Activated CD4-positive, alpha-beta memory T cell treated with anti-CD3 and anti-CD28 coated beads, Interleukin-2, amount 10 ng/mL, durations not matched to agents 7 days and 5 days (primary cell): Measurements from ENCODE around the gene CBX6. TPM values are rescaled to one million over a fixed set of nuclear protein-coding genes. Genes with fewer than 3 reads are reported as not detected.
A peak's percentile ranks its signal among the peaks of the same experiment; 100 is the strongest.

ENCODE experiments used
- CTCF ChIA-PET: fragments of 350-600 bp; sonication (Branson Sonifier 250); formaldehyde crosslinking; loops from one replicate; lab custom pipeline; 2021; ENCODE audit warnings: antibody characterized with exemption, inconsistent platforms; lab: Charles Lee
- POLR2A ChIA-PET: fragments of 350-600 bp; sonication (Branson Sonifier 250); formaldehyde crosslinking; loops from one replicate; lab custom pipeline; 2021; ENCODE audit warnings: antibody characterized with exemption; lab: Charles Lee
- DNase-seq: peaks from one replicate; pipeline ENCODE4 v3.0.0-alpha.2; 2020
- H3K27ac Mint-ChIP-seq: one replicate; pipeline ENCODE4 v1.8.0; 2021; ENCODE audit warnings: mild to moderate bottlenecking, mixed read lengths
- H3K27me3 Mint-ChIP-seq: one replicate; pipeline ENCODE4 v1.8.0; 2021; ENCODE audit warnings: mixed read lengths
- H3K36me3 Mint-ChIP-seq: one replicate; pipeline ENCODE4 v1.8.0; 2021; ENCODE audit warnings: low read depth, mixed read lengths
- H3K4me1 Mint-ChIP-seq: one replicate; pipeline ENCODE4 v1.8.0; 2021; ENCODE audit warnings: mixed read lengths
- H3K4me3 Mint-ChIP-seq: one replicate; pipeline ENCODE4 v1.8.0; 2021; ENCODE audit warnings: mild to moderate bottlenecking, mixed read lengths
- H3K9me3 Mint-ChIP-seq: one replicate; pipeline ENCODE4 v1.8.0; 2021; ENCODE audit warnings: mixed read lengths
- total RNA-seq, 2 experiments: library from RNA; stranded (reverse); gene quantifications; one replicate each; pipeline ENCODE4 v1.2.3, GENCODE V29; 2021

CBX6 gene
- total RNA-seq, 2 experiments from 2014 or later: 76.5 TPM

DNA sequence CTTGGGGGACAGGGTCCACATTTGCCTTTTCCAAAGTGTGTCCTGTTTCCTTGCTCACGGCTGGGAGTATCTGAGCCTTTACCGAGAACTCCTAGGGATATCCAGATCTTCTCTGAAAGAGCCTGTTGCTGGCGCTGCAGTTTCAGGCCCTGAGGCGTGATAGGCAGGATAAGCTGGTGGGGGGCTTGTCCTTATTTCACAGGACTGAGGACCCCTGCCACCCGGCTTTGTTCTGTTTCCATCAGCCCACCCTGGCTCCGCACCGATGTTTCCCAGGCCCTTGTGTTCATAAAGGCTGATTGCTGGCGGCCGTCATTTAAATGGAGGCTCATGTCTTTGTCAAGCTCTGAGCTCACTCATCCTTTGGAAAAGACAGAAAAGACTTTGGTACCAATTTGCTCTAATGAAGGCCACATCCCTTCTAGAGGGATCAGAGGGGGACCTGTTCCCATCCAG, 18.8 kb downstream of the CBX6 start:
- no peak for DNase-seq
- peaks cover 30% of the 10 kb centered on the region for H3K27me3 Mint-ChIP-seq
- no peak overlapping the region for H3K27ac Mint-ChIP-seq
- CTCF ChIA-PET: interaction anchor here (1.6 to 1.8 kb wide), 2 partner anchors 10 to 17 kb away, joined by 5 to 8 read pairs; no protein-coding TSS in a partner anchor
- POLR2A ChIA-PET: interaction anchor here (1.1 kb wide), 1 partner anchor 8 kb away, joined by 3 read pairs; no protein-coding TSS in a partner anchor
- no peaks in the 10 kb centered on the region for H3K9me3 Mint-ChIP-seq
- H3K4me3 Mint-ChIP-seq: no peak overlapping the region
- no peaks in the 10 kb centered on the region for H3K4me1 Mint-ChIP-seq
- no peaks in the 10 kb centered on the region for H3K36me3 Mint-ChIP-seq

- Mint-ChIP-seq H3K36me3 (no peaks in the 10 kb centered on the region), H3K9me3 (no peaks in the 10 kb centered on the region), H3K27ac (no peak overlapping the region), H3K27me3 (peaks cover 31% of the 10 kb centered on the region), H3K4me1 (no peaks in the 10 kb centered on the region), H3K4me3 (no peak overlapping the region)
- CTCF ChIA-PET: interaction anchor here (1.8 to 3.1 kb wide), 2 partner anchors 9 to 18 kb away, joined by 5 to 12 read pairs; no protein-coding TSS in a partner anchor
- POLR2A ChIA-PET: interaction anchor here (1.1 kb wide), 1 partner anchor 9 kb away, joined by 3 read pairs; no protein-coding TSS in a partner anchor
- no peak for DNase-seq
These were observed 19.5 kb downstream of the CBX6 start for GRCh38 chr22:38852522-38852921.

GRCh38 chr22:38850941-38851849, 20.8 kb downstream of the CBX6 start:
- H3K4me3 Mint-ChIP-seq: no peak overlapping the region
- H3K36me3 Mint-ChIP-seq: no peaks in the 10 kb centered on the region
- H3K4me1 Mint-ChIP-seq: no peaks in the 10 kb centered on the region
- ChIA-PET CTCF (interaction anchor here (3.1 kb wide), 1 partner anchor 19 kb away, joined by 12 read pairs; no protein-coding TSS in a partner anchor), POLR2A (no interaction called here)
- H3K27me3 Mint-ChIP-seq: peaks cover 36% of the 10 kb centered on the region
- H3K9me3 Mint-ChIP-seq: no peaks in the 10 kb centered on the region
- H3K27ac Mint-ChIP-seq: no peak overlapping the region
- DNase-seq: no peak

GRCh38 chr22:38850399-38850798, 21.6 kb downstream of the CBX6 start:
- Mint-ChIP-seq H3K36me3 (no peaks in the 10 kb centered on the region), H3K4me1 (no peaks in the 10 kb centered on the region), H3K27me3 (peaks cover 31% of the 10 kb centered on the region), H3K4me3 (no peak overlapping the region), H3K27ac (no peak overlapping the region), H3K9me3 (no peaks in the 10 kb centered on the region)
- ChIA-PET POLR2A (no interaction called here), CTCF (interaction anchor here (3.1 kb wide), 1 partner anchor 20 kb away, joined by 12 read pairs; no protein-coding TSS in a partner anchor)
- DNase-seq: no peak

- ChIA-PET POLR2A (no interaction called here), CTCF (interaction anchor here (3.1 kb wide), 1 partner anchor 20 kb away, joined by 12 read pairs; no protein-coding TSS in a partner anchor)
- Mint-ChIP-seq H3K27me3 (peaks cover 33% of the 10 kb centered on the region), H3K9me3 (no peaks in the 10 kb centered on the region), H3K4me1 (no peaks in the 10 kb centered on the region), H3K27ac (no peak overlapping the region), H3K4me3 (no peak overlapping the region), H3K36me3 (no peaks in the 10 kb centered on the region)
- no peak for DNase-seq
These were observed 22.2 kb downstream of the CBX6 start for GRCh38 chr22:38849811-38850210.

DNA sequence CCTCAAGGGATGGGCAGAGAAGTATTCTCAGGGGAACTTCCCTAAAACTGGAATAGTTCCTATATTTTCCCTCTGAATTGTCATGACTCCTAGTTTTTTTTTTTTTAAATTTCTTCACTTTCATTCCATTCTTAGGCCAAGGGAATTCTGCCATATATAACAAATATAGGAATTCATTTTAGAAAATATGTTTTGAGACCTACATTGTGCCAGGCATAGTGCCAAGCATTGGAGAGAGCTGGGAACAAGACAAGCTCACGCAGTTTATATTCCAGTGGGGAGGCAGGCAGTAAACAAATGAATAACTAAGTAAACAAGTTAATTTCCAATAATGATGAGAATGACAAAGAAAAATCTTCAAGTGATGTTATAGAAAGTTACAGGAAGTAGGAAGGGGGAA, 25.6 kb downstream of the CBX6 start:
- Mint-ChIP-seq H3K36me3 (no peaks in the 10 kb centered on the region), H3K27me3 (peaks cover 45% of the 10 kb centered on the region), H3K4me3 (no peak overlapping the region), H3K4me1 (peaks cover 13% of the 10 kb centered on the region), H3K27ac (no peak overlapping the region), H3K9me3 (no peaks in the 10 kb centered on the region)
- ChIA-PET POLR2A (no interaction called here), CTCF (interaction anchor here (1.0 kb wide), 1 partner anchor 23 kb away, joined by 5 read pairs; no protein-coding TSS in a partner anchor)
- DNase-seq: no peak

DNA sequence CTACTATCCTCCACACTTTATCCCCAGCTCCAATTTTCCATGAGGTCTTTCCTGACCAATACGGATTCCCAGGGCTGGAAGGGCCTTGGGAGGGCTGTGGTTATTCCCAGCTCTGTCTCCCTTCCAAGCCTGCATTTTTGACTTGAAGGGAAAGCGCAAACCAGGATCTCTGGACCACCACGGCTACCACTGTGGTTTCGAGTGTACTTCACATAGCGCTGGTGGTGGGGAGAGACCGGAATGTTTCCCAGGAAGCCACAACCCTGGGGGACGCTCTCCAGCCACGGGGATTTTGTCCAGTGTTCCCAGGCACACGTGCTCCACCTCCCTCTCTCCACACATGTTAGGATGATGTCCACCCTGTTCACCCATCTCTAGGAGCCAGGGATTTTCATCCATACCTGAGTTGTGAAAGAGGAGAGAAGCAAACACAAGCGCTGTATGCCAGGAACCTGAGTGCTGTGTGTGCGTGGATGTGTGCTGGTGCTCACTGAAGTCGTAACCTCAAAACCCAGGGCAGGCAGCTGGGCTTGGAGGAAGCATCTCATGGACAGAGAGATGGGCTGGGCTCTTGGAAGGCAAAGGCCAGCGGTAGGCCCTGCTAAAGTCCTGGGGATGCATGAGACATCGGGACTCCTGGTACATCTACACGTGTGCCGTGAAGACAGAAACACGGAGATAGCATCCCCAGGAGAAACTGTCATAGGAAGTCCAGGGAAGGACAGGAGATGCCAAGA, 26.8 kb downstream of the CBX6 start:
- Mint-ChIP-seq H3K4me1 (peaks cover 14% of the 10 kb centered on the region), H3K27ac (no peak overlapping the region), H3K4me3 (peak overlapping the region; percentile 27)

GRCh38 chr22:38844315-38845003, 27.6 kb downstream of the CBX6 start:
- DNase-seq: no peak
- Mint-ChIP-seq H3K36me3 (no peaks in the 10 kb centered on the region), H3K27me3 (peaks cover 57% of the 10 kb centered on the region), H3K4me1 (peaks cover 14% of the 10 kb centered on the region), H3K27ac (no peak overlapping the region), H3K9me3 (no peaks in the 10 kb centered on the region), H3K4me3 (peak overlapping the region; percentile 27)
- POLR2A ChIA-PET: interaction anchor here (0.9 to 2.1 kb wide), 5 partner anchors 18 to 474 kb away, joined by 3 to 7 read pairs (median 3); partner anchors contain the start of gene SUN2
- CTCF ChIA-PET: interaction anchor here (1.0 to 2.2 kb wide), 4 partner anchors 11 to 120 kb away, joined by 3 to 18 read pairs (median 4); no protein-coding TSS in a partner anchor

More for the DNA sequence above, 26.8 kb downstream of the CBX6 start:
- peaks cover 50% of the 10 kb centered on the region for H3K27me3 Mint-ChIP-seq
- CTCF ChIA-PET: no interaction called here
- H3K9me3 Mint-ChIP-seq: no peaks in the 10 kb centered on the region
- no peak for DNase-seq
- no peaks in the 10 kb centered on the region for H3K36me3 Mint-ChIP-seq
- POLR2A ChIA-PET: interaction anchor here (0.9 to 2.1 kb wide), 3 partner anchors 89 to 112 kb away, joined by 3 to 7 read pairs (median 3); partner anchors contain the start of gene SUN2

- ChIA-PET POLR2A (interaction anchor here (0.8 to 2.1 kb wide), 10 partner anchors 10 to 475 kb away, joined by 3 to 8 read pairs (median 3); partner anchors contain the start of gene SUN2), CTCF (interaction anchor here (0.8 to 2.2 kb wide), 9 partner anchors 10 to 538 kb away, joined by 3 to 18 read pairs (median 4); no protein-coding TSS in a partner anchor)
- Mint-ChIP-seq H3K36me3 (no peaks in the 10 kb centered on the region), H3K4me1 (peaks cover 14% of the 10 kb centered on the region), H3K27me3 (peaks cover 53% of the 10 kb centered on the region), H3K27ac (no peak within 1 kb of the TSS), H3K9me3 (no peaks in the 10 kb centered on the region), H3K4me3 (peak within 1 kb of the TSS; percentile 58)
- DNase-seq: peak; percentile 33
These were observed 28.2 kb downstream of the CBX6 start, which contains the start of gene NPTXR for GRCh38 chr22:38843657-38844314. NPTXR (minus strand) TSS chr22:38844028.

DNA sequence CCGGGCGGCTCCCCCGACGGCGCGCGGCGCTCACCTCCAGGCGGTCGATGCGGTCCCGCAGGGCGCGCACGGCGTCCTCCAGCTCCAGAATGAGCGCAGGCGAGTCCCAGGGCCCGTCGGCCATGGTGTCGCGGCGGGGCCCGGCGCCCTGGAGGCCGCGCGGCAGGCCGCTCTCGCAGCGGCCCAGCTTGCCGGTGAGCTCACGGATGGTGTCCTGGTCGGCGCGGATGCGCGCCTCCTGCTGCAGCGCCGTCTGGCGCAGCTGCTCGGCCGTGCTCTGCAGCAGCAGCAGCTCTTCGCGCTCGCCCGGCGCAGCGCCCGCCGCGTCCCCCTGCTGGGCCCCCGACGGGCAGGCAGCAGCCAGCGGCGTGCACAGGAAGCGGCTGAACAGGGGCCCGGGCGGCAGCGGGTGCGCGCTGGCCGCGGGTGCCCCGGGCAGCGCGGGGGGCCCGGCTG, 28.8 kb downstream of the CBX6 start:
- Mint-ChIP-seq H3K9me3 (no peaks in the 10 kb centered on the region), H3K36me3 (no peaks in the 10 kb centered on the region), H3K27ac (no peak overlapping the region), H3K4me3 (no peak overlapping the region), H3K4me1 (peaks cover 14% of the 10 kb centered on the region), H3K27me3 (peaks cover 53% of the 10 kb centered on the region)
- POLR2A ChIA-PET: interaction anchor here (0.7 to 2.1 kb wide), 9 partner anchors 11 to 475 kb away, joined by 3 to 8 read pairs (median 3); partner anchors contain the start of genes CBX6 and SUN2
- DNase-seq: peak; percentile 59
- CTCF ChIA-PET: interaction anchor here (0.7 to 2.2 kb wide), 9 partner anchors 10 to 538 kb away, joined by 3 to 18 read pairs (median 4); partner anchors contain the start of gene APOBEC3D
